ENCODE measurements around the gene IGSF1.
"Not testable (repeated sequence)": the region's sequence is repeated elsewhere in the genome, so short reads cannot be mapped to it uniquely, and the experiment has no call there.

Gene IGSF1

GRCh38 chrX:131271274-131271673, 17.8 kb downstream of the IGSF1 start:
- no peak for DNase-seq

- DNase-seq: no peak
Observed at GRCh38 chrX:131270080-131270479, 19.0 kb downstream of the IGSF1 start.

GRCh38 chrX:131264665-131265064, 24.4 kb downstream of the IGSF1 start:
- no peak for DNase-seq

- DNase-seq: no peak
Observed at GRCh38 chrX:131264053-131264452, 25.1 kb downstream of the IGSF1 start.

- peak; percentile 1 for DNase-seq
Observed at GRCh38 chrX:131262738-131263679, 26.1 kb downstream of the IGSF1 start.

- no peak for DNase-seq
Observed at GRCh38 chrX:131262200-131262599, 26.9 kb downstream of the IGSF1 start.

GRCh38 chrX:131257367-131257766, 31.7 kb downstream of the IGSF1 start:
- no peak for DNase-seq

- not testable (repeated sequence) for DNase-seq
Observed at GRCh38 chrX:131250984-131251738, 37.9 kb downstream of the IGSF1 start.

- no peak for DNase-seq
Observed at GRCh38 chrX:131239057-131239456, 50.0 kb downstream of the IGSF1 start.

- no peak for DNase-seq
Observed at GRCh38 chrX:131237363-131237762, 51.7 kb downstream of the IGSF1 start.

GRCh38 chrX:131235768-131236545, 53.1 kb downstream of the IGSF1 start:
- no peak for DNase-seq

GRCh38 chrX:131227608-131228007, 61.5 kb downstream of the IGSF1 start:
- DNase-seq: no peak

- DNase-seq: no peak
Observed at GRCh38 chrX:131226591-131226990, 62.5 kb downstream of the IGSF1 start.

GRCh38 chrX:131225078-131225477, 64.0 kb downstream of the IGSF1 start:
- no peak for DNase-seq

Measured in stimulated activated CD4-positive, alpha-beta T cell treated with anti-CD3 and anti-CD28 coated beads, Interleukin-4, amount 100 ng/mL, for 1 hour (primary cell).